ENCODE measurements around the gene RNF32. TPM values are rescaled to one million over a fixed set of nuclear protein-coding genes. Genes with fewer than 3 reads are reported as not detected.
"Not testable (repeated sequence)": the region's sequence is repeated elsewhere in the genome, so short reads cannot be mapped to it uniquely, and the experiment has no call there.

RNF32 gene
- total RNA-seq, 1 experiment from 2014 or later = 2.2 TPM

DNA sequence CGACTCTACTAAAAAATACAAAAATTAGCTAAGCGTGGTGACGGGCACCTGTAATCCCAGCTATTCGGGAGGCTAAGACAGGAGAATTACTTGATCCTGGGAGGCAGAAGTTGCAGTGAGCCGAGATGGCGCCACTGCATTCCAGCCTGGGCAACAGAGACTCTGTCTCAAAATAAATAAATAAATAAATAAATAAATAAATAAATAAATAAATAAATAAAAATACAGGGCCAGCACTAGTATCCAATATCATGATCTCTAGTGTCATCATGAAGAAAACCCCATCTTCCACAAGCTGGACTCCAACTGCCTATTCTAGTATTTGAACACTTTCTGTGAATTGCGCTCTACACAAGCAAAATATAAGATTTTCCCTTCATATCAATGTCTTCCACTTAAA lies 3.5 kb upstream of the RNF32 start:
- DNase-seq (ENCODE audit: low spot score); in situ Hi-C loops (cut with HindIII; ENCODE audit: low sequenced_read_pairs): not testable (repeated sequence)

DNA sequence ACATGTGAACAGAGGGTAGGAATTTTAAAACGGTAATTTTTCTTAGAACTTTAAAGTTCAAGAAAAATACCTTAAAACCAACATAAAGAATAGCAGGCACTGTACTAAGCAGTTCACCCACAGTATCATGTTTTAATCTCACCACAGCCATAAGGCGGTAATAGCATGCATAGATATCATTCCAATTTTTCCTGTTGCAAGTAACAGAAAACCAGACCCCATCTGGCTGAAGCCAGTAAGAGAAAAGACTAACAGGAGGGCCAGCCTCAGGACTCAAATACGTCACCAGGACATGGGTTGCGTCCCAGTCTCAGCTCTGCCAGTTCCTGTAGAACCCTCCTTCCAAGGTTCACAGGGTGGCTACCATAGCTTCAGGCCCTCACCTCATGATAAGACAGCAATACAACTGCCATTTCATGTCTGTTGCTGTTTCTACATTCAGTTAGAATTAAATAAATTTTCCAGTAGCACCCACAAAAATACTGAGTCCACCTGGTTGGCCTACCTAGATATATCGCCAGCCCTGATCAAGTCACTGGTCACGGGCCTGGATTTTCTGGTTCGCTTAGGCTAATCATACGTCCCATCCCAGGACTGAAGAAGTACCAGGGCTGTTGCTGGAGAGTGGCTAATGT lies 2.0 kb upstream of the RNF32 start:
- in situ Hi-C loops (cut with HindIII; ENCODE audit: low sequenced_read_pairs) = no loop called here

DNA sequence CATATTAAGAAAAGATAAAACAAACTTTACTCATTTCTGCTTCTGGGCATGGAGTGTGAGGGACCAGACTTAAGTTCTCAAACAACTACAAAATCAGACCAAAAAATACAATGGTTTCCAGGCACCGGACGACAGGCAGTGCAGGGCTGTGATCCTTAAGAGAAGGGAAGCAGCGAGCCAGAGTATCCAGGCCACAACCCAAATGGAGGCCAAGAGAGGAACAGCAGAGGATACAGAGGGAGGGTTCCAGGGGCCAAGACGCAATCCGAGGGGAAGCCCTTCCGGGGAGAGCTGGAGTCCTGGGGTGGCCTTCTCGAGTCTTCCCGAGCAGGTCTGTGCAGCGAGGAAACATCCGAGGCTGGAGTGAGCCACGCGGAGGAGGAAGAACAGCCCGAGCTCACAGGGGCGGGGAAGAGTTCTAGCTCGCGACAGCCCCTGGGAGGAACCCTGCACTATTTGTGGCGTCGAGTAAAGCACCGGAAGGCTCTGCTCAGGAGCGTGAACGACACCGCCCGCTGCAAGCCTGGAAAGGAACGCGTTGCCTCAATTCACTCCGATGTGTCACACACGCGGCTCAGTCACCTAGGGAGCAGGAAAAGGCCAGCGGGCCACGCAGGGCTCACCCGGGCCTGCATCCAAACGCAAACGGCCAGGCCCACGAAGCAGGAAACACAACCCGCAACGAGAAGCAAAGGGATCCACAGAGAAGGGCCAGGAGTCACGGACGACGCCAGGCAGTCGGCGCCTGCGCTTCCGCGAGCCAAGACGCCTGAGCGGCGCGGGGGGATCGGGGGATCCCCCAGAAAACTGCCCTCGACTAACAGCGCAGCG lies 933 bp upstream of the RNF32 start:
- in situ Hi-C loops (cut with HindIII; ENCODE audit: low sequenced_read_pairs) = no loop called here
- DNase-seq (ENCODE audit: low spot score) = peak; percentile 6

More for the DNA sequence above, 2.0 kb upstream of the RNF32 start:
- peak; percentile 9 for DNase-seq (ENCODE audit: low spot score)

DNA sequence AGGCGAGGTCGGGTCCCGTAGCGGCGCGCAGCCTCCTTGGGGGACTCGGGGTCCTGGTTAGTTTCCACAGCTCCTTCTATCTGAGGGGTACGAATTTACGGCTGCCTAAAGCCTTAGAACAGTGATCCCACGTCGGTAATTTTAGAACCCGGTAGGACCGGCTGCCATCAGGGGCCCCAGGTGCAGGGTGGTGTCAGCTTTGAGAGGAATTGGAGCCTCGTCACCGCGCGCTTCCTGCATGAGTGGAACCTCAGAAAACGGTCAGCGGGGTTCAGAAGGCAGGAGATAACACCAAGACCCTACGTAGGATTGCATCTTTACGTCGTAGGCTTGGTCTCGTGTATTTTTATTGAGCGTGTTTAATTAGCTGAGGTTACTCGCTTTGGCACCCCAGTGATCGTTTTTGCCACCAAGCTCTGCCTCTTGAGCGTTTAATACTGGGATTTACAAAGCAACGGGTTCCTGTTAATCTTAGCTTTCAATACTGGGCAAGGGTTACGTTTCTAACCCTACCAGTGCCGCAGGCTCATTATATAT lies 443 bp downstream of the RNF32 start:
- in situ Hi-C loops (cut with HindIII; ENCODE audit: low sequenced_read_pairs) = no loop called here
- DNase-seq (ENCODE audit: low spot score) = peak; percentile 53

- DNase-seq (ENCODE audit: low spot score) = no peak
- in situ Hi-C loops (cut with HindIII; ENCODE audit: low sequenced_read_pairs) = no loop called here
Measured at GRCh38 chr7:156642306-156643045, 1.9 kb downstream of the RNF32 start.

DNA sequence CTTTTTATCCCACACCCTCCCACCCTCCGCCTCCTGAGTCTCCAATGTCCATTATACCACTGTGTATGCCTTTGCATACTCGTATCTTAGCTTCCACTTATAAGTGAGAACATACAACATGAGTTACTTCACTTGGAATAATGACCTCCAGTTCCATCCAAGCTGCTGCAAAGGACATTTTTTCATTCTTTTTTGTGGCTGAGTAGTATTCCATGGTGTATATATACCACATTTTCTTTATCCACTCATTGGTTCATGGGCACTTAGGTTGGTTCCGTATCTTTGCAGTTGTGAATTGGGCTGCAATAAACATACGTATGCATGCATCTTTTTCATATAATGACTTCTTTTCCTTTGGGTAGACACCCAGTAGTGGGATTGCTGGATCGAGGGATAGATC lies 6.8 kb downstream of the RNF32 start:
- in situ Hi-C loops (cut with HindIII; ENCODE audit: low sequenced_read_pairs); DNase-seq (ENCODE audit: low spot score): not testable (repeated sequence)

DNA sequence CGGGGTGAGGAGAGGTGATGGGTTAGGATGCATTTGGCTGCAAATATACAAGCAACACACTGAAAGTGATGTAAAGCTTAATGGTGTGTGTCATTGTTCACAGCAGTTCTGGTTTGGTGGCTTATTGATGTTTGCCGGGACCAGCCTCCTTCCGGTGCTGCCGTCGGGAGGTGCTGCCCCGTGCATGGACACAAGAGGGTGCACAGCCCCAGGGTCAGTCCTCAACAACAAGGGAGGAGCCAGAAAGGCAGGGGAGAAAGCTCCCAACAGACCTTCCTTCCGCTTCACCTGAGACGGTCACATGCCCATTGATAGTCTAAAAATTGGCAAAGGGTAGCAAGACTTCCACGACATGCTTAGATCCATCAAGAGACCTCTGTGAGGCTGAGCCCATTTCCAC lies 9.5 kb downstream of the RNF32 start:
- in situ Hi-C loops (cut with HindIII; ENCODE audit: low sequenced_read_pairs) = no loop called here
- DNase-seq (ENCODE audit: low spot score) = no peak

DNA sequence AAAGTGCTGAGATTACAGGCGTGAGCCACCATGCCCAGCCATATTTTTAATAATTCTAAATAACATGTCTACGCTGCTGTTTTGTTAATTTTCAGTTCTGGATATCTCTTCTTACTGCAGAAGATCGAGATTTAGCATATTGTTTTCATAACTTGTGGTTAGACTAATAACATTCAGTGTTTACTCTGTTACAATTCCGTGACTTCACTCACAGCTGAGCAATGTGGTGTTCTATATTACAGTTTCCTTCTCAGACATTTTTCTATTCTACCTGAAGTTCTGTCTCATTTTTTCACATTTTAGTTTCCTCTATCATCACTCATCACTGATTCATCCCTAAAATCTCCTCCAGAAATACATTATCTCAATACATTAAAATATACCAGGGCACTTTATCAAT lies 10.9 kb downstream of the RNF32 start:
- in situ Hi-C loops (cut with HindIII; ENCODE audit: low sequenced_read_pairs) = no loop called here
- DNase-seq (ENCODE audit: low spot score) = no peak

DNA sequence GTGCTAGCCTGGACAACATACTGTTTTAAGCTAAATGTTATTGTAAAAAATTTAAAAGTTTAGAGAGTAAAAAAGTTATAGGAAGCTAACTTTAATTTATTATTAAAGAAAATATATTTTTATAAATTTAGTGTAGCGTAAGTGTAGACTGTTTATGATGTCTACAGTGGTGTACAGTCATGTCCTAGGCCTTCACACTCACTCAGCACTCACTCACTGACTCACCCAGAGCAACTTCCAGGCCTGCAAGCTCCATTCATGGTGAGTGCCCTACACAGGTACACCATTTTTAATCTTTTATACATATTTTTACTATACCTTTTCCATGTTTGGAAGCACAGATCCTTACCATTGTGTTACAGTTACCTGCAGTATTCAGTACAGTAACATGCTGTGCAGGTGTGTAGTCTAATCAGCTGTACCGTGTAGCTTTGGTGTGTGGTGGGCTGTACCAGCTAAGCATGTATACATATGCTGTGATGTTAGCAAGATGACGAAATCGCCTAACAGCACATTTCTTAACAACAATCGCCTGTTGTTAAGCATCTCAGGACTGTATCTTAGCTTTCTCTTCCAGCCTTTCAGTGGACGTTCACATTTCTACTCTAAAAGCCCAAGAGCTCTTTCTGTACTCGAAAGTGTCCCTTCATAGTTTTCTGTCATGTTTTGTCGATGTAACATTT lies 12.5 kb downstream of the RNF32 start:
- in situ Hi-C loops (cut with HindIII; ENCODE audit: low sequenced_read_pairs) = no loop called here
- DNase-seq (ENCODE audit: low spot score) = no peak

DNA sequence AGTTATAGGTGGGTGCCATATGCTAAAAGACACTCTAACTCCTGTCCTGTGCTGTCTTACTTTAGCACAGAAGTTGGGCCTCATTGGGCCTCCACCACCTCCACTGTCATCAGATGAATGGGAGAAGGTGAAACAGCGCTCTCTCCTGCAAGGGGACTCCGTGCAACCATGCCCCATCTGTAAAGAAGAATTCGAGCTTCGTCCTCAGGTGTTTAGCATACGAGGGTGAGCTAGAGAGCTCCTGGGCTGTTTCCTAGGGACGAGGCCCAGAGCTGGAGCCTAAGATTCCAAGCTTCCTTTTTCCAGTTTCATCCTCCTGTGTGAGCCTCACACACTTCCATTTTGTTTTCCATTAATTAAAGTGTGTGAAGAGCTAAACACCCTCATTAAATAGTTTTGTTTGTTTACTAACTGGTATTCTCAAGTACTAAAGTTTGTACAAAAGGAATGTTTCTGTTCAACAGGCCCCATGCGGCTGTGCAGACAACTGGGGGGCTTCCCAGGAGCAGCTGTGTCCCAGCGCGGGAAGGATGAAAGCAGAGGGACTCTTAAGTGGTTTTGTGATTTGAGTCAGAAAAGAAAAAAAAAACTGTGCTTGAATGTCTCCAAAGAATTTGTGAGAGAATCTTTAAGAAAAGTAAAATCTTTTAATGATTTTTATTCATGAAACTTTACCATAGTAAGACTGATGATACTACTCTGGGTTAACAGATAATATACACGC lies 14.1 kb downstream of the RNF32 start:
- in situ Hi-C loops (cut with HindIII; ENCODE audit: low sequenced_read_pairs) = no loop called here

GRCh38 chr7:156655251-156655650 lies 14.7 kb downstream of the RNF32 start:
- DNase-seq (ENCODE audit: low spot score) = no peak
- in situ Hi-C loops (cut with HindIII; ENCODE audit: low sequenced_read_pairs) = no loop called here

More for the DNA sequence above, 14.1 kb downstream of the RNF32 start:
- DNase-seq (ENCODE audit: low spot score) = no peak

DNA sequence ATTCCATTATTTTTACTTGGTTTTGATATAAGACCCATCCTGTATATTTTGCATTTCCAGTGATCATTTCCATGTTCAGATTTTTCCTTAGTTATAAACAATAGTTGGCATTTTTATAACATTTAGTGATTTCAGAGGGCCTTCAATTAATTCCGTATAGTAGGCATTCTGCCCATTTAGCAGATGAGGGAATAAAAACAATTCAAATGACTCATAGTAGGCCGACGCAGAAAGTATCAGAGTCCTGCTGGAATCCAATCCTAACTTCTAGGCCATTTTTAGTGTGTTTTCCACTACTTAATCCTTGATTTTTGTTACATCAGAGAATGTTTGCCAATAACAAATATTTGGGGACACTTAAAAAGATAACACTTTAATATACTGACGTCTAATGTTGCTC lies 15.4 kb downstream of the RNF32 start:
- DNase-seq (ENCODE audit: low spot score) = no peak
- in situ Hi-C loops (cut with HindIII; ENCODE audit: low sequenced_read_pairs) = no loop called here

GRCh38 chr7:156656598-156656997 lies 16.0 kb downstream of the RNF32 start:
- no peak for DNase-seq (ENCODE audit: low spot score)
- in situ Hi-C loops (cut with HindIII; ENCODE audit: low sequenced_read_pairs) = no loop called here

- no peak for DNase-seq (ENCODE audit: low spot score)
- in situ Hi-C loops (cut with HindIII; ENCODE audit: low sequenced_read_pairs) = no loop called here
Measured at GRCh38 chr7:156657681-156658080, 17.1 kb downstream of the RNF32 start.

DNA sequence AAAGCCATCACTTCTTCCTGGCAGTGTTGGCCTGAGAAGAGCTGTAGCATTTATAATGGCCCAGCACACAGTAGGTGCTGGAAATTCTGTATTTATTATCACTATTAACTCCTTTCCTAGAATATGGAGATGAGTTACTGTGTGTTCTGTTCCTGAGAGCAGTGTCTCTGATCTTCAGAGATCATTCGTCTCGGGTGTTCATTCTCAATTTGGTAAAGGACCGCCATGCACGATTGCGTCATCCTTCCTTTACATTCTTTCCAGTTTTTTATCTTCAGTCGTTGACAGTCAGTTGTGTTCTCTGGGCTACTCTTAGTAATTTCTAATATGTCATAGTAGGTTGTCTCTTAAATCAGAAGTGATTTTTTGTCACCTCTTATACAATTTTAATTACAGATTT lies 18.6 kb downstream of the RNF32 start:
- in situ Hi-C loops (cut with HindIII; ENCODE audit: low sequenced_read_pairs) = no loop called here
- DNase-seq (ENCODE audit: low spot score) = no peak

DNA sequence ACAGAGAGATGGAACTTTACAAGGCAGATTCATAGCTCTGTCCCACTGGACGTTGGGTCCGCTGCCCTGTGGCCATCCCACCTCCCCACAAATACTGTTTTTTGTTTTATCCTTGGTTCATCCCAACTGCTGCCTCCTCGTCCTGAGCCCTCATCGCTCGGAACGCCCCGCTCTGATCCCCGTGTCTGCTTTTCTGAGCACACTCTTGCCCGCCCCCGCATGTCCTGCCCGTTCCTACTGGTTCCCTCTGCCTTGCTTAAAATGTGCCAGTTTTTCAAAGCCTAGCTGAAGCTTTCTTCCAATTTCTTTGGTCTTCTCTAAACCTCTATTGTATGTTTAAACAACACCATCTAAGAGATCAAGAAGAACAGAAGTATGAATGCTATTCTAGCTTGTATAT lies 19.4 kb downstream of the RNF32 start:
- in situ Hi-C loops (cut with HindIII; ENCODE audit: low sequenced_read_pairs) = no loop called here
- no peak for DNase-seq (ENCODE audit: low spot score)

GRCh38 chr7:156661637-156662036 lies 21.1 kb downstream of the RNF32 start:
- in situ Hi-C loops (cut with HindIII; ENCODE audit: low sequenced_read_pairs) = no loop called here
- no peak for DNase-seq (ENCODE audit: low spot score)

DNA sequence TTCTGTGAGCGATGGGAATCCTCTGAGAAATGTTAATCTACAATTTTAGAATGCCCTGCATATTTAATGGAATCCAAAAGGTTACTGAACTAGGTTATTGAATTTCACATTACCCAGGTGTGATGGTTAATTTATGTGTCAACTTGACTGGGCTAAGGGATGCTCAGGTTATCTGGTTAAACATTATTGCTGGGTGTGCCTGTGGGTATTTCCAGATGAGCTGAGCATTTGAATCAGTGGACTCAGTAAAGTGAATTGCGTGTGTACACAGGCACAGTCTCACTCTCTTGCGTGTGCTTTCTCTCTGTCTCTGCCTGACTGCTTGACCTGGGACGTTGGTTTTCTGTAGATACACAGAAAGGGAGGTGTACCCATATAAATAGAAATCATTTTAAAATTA lies 21.7 kb downstream of the RNF32 start:
- DNase-seq (ENCODE audit: low spot score) = no peak
- in situ Hi-C loops (cut with HindIII; ENCODE audit: low sequenced_read_pairs) = no loop called here

DNA sequence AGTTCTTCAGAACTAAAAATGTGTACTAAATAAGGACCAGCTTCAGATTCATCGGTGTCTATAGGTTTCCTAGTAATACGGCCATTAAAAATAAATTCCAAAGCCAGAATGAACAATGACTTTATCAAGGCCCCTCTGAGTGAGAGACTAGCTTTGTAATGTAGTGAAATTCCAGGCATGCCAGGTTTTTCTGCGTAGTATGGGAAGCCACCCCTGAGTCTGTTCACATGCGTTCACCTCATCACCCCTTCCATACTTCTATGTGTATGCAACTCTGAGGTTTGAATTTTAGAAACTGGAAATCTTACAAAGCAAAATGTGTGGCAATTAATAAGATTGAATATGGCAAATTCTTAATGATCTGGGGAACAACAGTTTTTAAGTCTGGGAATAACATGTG lies 24.5 kb downstream of the RNF32 start:
- DNase-seq (ENCODE audit: low spot score) = no peak
- in situ Hi-C loops (cut with HindIII; ENCODE audit: low sequenced_read_pairs) = no loop called here

Data from G401 (cell line).